Measurements from ENCODE around the gene SH3BP5.

GRCh38 chr3:15361494-15362214, 29.3 kb upstream of the SH3BP5 start:
- TF ChIP-seq CTCF (conservative IDR thresholded peaks at IDR 0.05): no peak
- TF ChIP-seq EZH2 (IDR thresholded peaks at IDR 0.05; ENCODE audit: low read depth): no peak
